Astrocyte of the cerebellum (primary cell): Measurements from ENCODE around the gene STRBP.

Source experiments
- DNase-seq: peaks from one replicate; pipeline ENCODE4 v3.0.0-alpha.2; 2011; ENCODE audit warnings: low read depth
- H3K4me3 ChIP-seq: 2 replicates; pipeline ENCODE4 v1.5.1; 2011; ENCODE audit warnings: mild to moderate bottlenecking, low read depth, low read length, moderate library complexity
- in situ Hi-C: cut with HindIII; loops from 2 replicates; pipeline ENCODE4 v1.10.0; 2017; ENCODE audit warnings: low sequenced_read_pairs
- TF ChIP-seq, protein P1 (sequence below): IDR thresholded peaks from 2 replicates; pipeline ENCODE4 v1.5.1; 2012; ENCODE audit warnings: low read length, low read depth, moderate library complexity, mild to moderate bottlenecking; ENCODE audit errors: missing control alignments

STRBP gene

DNA sequence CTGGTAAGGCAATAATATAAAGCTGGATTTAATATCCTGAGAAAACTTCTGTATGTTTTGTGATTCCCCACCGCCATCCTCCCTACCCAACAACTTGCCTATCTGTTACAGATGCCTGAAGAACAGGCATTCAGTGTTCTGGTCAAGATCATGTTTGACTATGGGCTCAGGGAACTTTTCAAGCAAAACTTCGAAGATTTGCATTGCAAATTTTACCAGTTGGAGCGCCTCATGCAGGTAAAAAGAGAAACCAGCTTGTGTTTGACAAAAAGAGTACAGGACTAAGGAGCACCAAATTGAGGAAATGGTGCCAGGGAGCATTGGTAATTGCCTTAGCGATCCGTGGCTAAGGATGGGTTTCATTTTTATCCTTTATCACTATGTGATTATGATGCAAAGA, 194.9 kb downstream of the STRBP start:
- TF ChIP-seq, protein P1, sequence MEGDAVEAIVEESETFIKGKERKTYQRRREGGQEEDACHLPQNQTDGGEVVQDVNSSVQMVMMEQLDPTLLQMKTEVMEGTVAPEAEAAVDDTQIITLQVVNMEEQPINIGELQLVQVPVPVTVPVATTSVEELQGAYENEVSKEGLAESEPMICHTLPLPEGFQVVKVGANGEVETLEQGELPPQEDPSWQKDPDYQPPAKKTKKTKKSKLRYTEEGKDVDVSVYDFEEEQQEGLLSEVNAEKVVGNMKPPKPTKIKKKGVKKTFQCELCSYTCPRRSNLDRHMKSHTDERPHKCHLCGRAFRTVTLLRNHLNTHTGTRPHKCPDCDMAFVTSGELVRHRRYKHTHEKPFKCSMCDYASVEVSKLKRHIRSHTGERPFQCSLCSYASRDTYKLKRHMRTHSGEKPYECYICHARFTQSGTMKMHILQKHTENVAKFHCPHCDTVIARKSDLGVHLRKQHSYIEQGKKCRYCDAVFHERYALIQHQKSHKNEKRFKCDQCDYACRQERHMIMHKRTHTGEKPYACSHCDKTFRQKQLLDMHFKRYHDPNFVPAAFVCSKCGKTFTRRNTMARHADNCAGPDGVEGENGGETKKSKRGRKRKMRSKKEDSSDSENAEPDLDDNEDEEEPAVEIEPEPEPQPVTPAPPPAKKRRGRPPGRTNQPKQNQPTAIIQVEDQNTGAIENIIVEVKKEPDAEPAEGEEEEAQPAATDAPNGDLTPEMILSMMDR, result no peak
- no peak overlapping the region for H3K4me3 ChIP-seq
- in situ Hi-C loops, result no loop called here
- no peak for DNase-seq

DNA sequence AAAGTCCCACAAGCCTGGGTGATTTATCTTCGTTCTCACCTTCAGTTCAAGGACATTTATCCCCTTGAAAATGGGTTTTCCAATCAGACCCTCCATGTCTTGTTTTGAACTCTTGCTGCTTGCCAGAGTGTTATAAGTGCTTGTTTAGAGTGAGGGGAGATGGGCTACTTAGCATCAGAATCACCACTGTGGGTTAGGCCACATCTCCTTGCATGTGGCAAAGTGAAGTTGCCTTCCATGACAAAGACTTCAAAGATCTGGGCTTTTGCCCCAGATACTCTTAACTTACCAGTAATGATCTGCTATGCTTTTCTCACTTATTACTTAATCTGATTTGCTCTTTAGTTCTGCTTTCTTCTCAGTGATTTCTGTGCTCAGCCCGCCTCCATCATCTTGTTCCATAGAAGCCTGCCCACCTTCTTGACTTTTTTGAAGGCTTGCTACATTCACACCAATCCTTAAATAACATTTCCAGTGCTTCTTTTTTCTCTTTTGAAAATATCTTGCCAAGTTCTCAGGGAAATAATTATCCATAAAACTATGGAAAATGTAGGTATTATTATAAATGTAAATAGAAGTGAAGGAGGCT, 195.9 kb downstream of the STRBP start:
- in situ Hi-C loops, result no loop called here
- TF ChIP-seq, protein P1, result no peak
- DNase-seq, result no peak
- no peak overlapping the region for H3K4me3 ChIP-seq
